GM12875 (cell line): ENCODE data around the gene TRIM47.

ENCODE experiments used
- H3K4me3 ChIP-seq: one replicate; pipeline ENCODE4 v1.5.1; 2011; ENCODE audit warnings: low read depth, low read length, control low read depth
- CTCF ChIP-seq: IDR thresholded peaks from 2 replicates; pipeline ENCODE4 v1.5.1; 2011; ENCODE audit warnings: low read depth, mild to moderate bottlenecking, control low read depth, inconsistent platforms, low read length, moderate library complexity, borderline replicate concordance; ENCODE audit not compliant: insufficient read depth

The TRIM47 gene

GRCh38 chr17:75876938-75877751 is 1.2 kb downstream of the TRIM47 start:
- peak overlapping the region; percentile 61 for H3K4me3 ChIP-seq
- no peak for TF ChIP-seq CTCF

GRCh38 chr17:75876190-75876937 is 2.0 kb downstream of the TRIM47 start:
- peak; percentile 49 for TF ChIP-seq CTCF
- H3K4me3 ChIP-seq = peak overlapping the region; percentile 61

GRCh38 chr17:75875940-75876189 is 2.5 kb downstream of the TRIM47 start:
- TF ChIP-seq CTCF = no peak
- H3K4me3 ChIP-seq = no peak overlapping the region

- no peak for TF ChIP-seq CTCF
- no peak overlapping the region for H3K4me3 ChIP-seq
Measured at GRCh38 chr17:75875182-75875939, 3.0 kb downstream of the TRIM47 start.

DNA sequence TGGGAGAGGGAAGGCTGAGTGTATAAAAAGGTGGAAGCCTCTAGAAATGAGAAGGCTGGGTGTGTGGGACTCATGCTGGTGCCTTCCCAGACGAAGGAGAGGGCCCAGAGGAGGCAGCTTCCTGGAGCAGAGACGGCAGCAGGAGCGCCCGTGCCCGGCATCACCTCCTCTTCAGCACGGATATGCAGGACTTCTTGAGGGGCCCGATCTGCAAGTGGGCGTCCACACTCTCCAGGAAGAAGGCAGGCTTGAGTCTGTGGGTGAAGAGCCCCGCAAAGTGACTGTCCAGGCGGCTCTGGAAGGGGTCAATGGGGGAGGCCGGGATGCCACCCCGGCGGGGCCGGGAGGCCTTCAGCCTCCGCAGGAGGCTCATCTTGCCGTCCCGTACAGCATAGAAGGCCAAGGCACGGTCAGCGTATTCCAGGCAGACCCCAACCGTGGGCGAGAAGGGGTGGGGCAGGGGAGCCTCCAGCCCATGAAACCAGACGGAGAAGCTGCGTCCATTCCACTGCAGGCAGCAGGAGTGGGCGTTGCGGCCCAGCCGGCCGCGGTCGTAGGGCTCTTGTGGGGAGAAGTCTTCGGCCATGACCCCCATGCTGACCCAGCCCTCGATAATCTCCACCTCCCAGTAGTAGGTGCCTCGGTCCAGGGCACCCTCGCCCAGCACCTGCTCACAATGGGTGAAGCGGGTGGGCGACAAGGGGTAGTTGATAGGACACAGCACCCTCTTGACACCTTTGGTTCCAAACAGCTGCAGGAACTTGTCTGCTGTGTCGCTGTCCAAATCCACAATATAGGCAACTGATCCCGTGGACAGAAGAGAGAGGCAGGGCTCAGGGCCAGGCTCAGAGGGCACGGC is 3.8 kb downstream of the TRIM47 start:
- TF ChIP-seq CTCF = no peak
- no peak overlapping the region for H3K4me3 ChIP-seq

DNA sequence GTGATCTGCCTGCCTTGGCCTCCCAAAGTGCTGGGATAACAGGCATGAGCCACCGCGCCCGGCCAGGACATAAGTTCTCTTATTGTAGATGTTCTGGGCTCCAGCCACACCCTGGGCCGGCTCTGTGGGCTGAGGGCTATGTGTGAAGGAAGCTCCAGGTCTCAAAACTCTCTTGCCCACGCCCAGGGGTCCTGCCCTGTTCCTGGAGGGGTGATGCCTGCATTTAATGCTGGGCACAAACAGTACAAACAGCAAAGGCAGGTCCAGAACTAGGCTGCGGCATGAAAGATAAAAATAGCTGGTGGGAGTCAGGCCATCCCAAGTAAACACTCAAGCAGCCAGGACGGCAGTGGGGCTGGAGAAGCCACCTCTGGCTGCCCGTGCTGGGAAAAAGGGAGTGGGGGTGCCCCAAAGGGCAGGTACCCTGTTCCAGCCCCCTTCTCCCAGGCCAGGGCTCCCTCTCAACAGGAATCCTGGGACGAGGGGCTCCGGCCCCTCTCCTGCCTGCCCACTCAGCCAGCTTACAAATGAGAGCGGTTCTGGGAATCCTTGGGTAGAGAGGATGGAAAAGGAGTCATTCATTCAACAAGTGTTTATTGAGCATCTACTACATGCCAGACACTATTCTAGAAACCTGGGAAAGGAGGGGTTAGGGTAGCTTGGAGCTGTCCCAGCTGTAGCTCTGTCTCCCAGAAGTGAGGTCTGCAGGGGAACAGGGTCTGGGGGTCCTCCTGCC is 4.6 kb downstream of the TRIM47 start:
- TF ChIP-seq CTCF = no peak
- no peak overlapping the region for H3K4me3 ChIP-seq
